ENCODE measurements around the gene EHMT2.

Gene EHMT2

GRCh38 chr6:31837369-31838113 is 60.0 kb downstream of the EHMT2 start:
- DNase-seq: no peak

- DNase-seq: no peak
Measured at GRCh38 chr6:31836474-31837368, 60.8 kb downstream of the EHMT2 start.

- no peak for DNase-seq
Measured at GRCh38 chr6:31836047-31836473, 61.4 kb downstream of the EHMT2 start.

GRCh38 chr6:31834367-31835250 is 62.9 kb downstream of the EHMT2 start:
- peak; percentile 94 for DNase-seq

GRCh38 chr6:31831350-31832215 is 65.9 kb downstream of the EHMT2 start:
- no peak for DNase-seq

GRCh38 chr6:31830886-31831335 is 66.6 kb downstream of the EHMT2 start:
- no peak for DNase-seq

Measured in midbrain (tissue), 1 donor.